Fibroblast of lung (primary cell): Measurements from ENCODE around the gene ITGA2. TPM values are rescaled to one million over a fixed set of nuclear protein-coding genes. Genes with fewer than 3 reads are reported as not detected.

Experiments
- DNase-seq, 2 donors: peaks; one replicate each; pipeline versions ENCODE4 v3.0.0 to v3.0.0-alpha.2; 2010; ENCODE audit warnings: low read depth in 2 of 2
- H2AFZ ChIP-seq: 2 replicates; pipeline ENCODE4 v1.5.1; 2012; ENCODE audit warnings: low read length, control low read depth, inconsistent platforms
- H3K27ac ChIP-seq: 2 replicates; pipeline ENCODE4 v1.5.1; 2011; ENCODE audit warnings: low read length, control low read depth; ENCODE audit not compliant: insufficient read depth
- H3K27me3 ChIP-seq: 2 replicates; pipeline ENCODE4 v1.5.1; 2011; ENCODE audit warnings: mild to moderate bottlenecking, low read length; ENCODE audit not compliant: control insufficient read depth, insufficient read depth
- H3K36me3 ChIP-seq: 2 replicates; pipeline ENCODE4 v1.5.1; 2011; ENCODE audit warnings: low read length; ENCODE audit not compliant: control insufficient read depth, insufficient read depth
- H3K4me1 ChIP-seq: 2 replicates; pipeline ENCODE4 v1.5.1; 2011; ENCODE audit warnings: low read length; ENCODE audit not compliant: control insufficient read depth, insufficient read depth; ENCODE audit errors: extremely low read depth
- H3K4me2 ChIP-seq: 2 replicates; pipeline ENCODE4 v1.5.1; 2011; ENCODE audit warnings: low read length, control low read depth; ENCODE audit not compliant: insufficient read depth; ENCODE audit errors: extremely low read depth
- H3K4me3 ChIP-seq, 4 experiments: fragments of 200-600 bp in 1 of 4; sonication (generic) in 1 of 4; replicated peaks in 1 of 4; 2 replicates each; pipeline ENCODE4 v1.5.1; 2011 to 2016; ENCODE audit warnings: low read length in 4 of 4, low read depth in 3 of 4, mild to moderate bottlenecking in 3 of 4, control low read depth in 2 of 4, inconsistent platforms in 1 of 4, mixed read lengths in 1 of 4; ENCODE audit not compliant: insufficient read depth in 1 of 4; ENCODE audit errors: control extremely low read depth in 1 of 4
- H3K79me2 ChIP-seq: 2 replicates; pipeline ENCODE4 v1.5.1; 2012; ENCODE audit warnings: mild to moderate bottlenecking, low read length, inconsistent platforms; ENCODE audit not compliant: control insufficient read depth, insufficient read depth
- H3K9ac ChIP-seq: 2 replicates; pipeline ENCODE4 v1.5.1; 2011; ENCODE audit warnings: mild to moderate bottlenecking, low read length, control low read depth; ENCODE audit not compliant: insufficient read depth
- H3K9me3 ChIP-seq: 2 replicates; pipeline ENCODE4 v1.5.1; 2012; ENCODE audit warnings: low read depth, low read length; ENCODE audit not compliant: control insufficient read depth, insufficient read depth
- H4K20me1 ChIP-seq: 2 replicates; pipeline ENCODE4 v1.5.1; 2011; ENCODE audit warnings: low read length; ENCODE audit not compliant: control insufficient read depth, insufficient read depth; ENCODE audit errors: extremely low read depth
- CTCF ChIP-seq, 2 donors: IDR thresholded peaks in 1 of 2; conservative IDR thresholded peaks in 1 of 2; 1 replicate in 1 of 2; 2 replicates in 1 of 2; pipeline ENCODE4 v1.5.1; 2011 to 2012; ENCODE audit warnings: low read length in 2 of 2, control low read depth in 1 of 2, inconsistent platforms in 1 of 2, low read depth in 1 of 2, mild to moderate bottlenecking in 1 of 2
- EZH2 ChIP-seq: IDR thresholded peaks from 2 replicates; pipeline ENCODE4 v1.5.1; 2012; ENCODE audit warnings: low read length, control low read depth, mild to moderate bottlenecking; ENCODE audit errors: missing control alignments
- polyA minus RNA-seq: library from RNA; depleted of rRNA, polyadenylated mRNA; stranded (reverse); fragments of >200 nt; gene quantifications from 2 replicates; pipeline ENCODE4 v1.2.3, GENCODE V29; 2011; ENCODE audit warnings: low replicate concordance
- polyA plus RNA-seq, 2 donors: library from polyadenylated mRNA; depleted of rRNA in 1 of 2; stranded (reverse) in 1 of 2; unstranded in 1 of 2; fragments of >200 nt; gene quantifications; 2 replicates each; pipeline ENCODE4 v1.2.1, GENCODE V29; 2011 to 2012; ENCODE audit warnings: missing spikeins in 1 of 2
- total RNA-seq: library from RNA; depleted of rRNA; stranded (reverse); fragments of >200 nt; gene quantifications from 2 replicates; pipeline ENCODE4 v1.2.1, GENCODE V29; 2014

Gene ITGA2
- 50.1 and 75.5 TPM in 2 replicates for total RNA-seq
- polyA plus RNA-seq, result 9.4 and 32.9 TPM in 2 replicates
- polyA plus RNA-seq (2012), result 6.2 and 20.8 TPM in 2 replicates
- polyA minus RNA-seq, result 15.9 and 34.7 TPM in 2 replicates

- H3K36me3 ChIP-seq, result no peaks in the 10 kb centered on the region
- H3K4me1 ChIP-seq, result peaks cover 8% of the 10 kb centered on the region
- H3K4me2 ChIP-seq, result peak within 1 kb of the TSS; percentile 82
- H3K27ac ChIP-seq, result peak within 1 kb of the TSS; percentile 44
- TF ChIP-seq CTCF (conservative IDR thresholded peaks at IDR 0.05 in 1 of 2, IDR thresholded peaks at IDR 0.05 in 1 of 2; ENCODE audit: low read depth in 1 of 2, low read length in 2 of 2) (no peak), EZH2 (no peak)
- no peaks in the 10 kb centered on the region for H3K9me3 ChIP-seq
- H3K4me3 ChIP-seq, result peak within 1 kb of the TSS; percentile 65 to 90 (median 78)
- H3K27me3 ChIP-seq, result no peaks in the 10 kb centered on the region
- DNase-seq, result peak; percentile 47 to 66
- H3K9ac ChIP-seq, result peak within 1 kb of the TSS; percentile 59
- H4K20me1 ChIP-seq, result no peaks in the 10 kb centered on the region
- H3K79me2 ChIP-seq, result peaks cover 47% of the 10 kb centered on the region
- peak within 1 kb of the TSS; percentile 80 for H2AFZ ChIP-seq
Observed at GRCh38 chr5:52989025-52989780, at the start of gene ITGA2. Gene ITGA2 (plus strand): TSS chr5:52989352. CDS start chr5:52989469, 117 bp downstream.

- no peak overlapping the region for H2AFZ ChIP-seq
- H4K20me1 ChIP-seq, result no peaks in the 10 kb centered on the region
- DNase-seq, result no peak
- no peak overlapping the region for H3K9ac ChIP-seq
- H3K9me3 ChIP-seq, result no peaks in the 10 kb centered on the region
- peaks cover 7% of the 10 kb centered on the region for H3K4me1 ChIP-seq
- no peak overlapping the region for H3K4me2 ChIP-seq
- no peaks in the 10 kb centered on the region for H3K79me2 ChIP-seq
- TF ChIP-seq EZH2, result no peak
- peak in 1 of 2 donors; percentile 19 for TF ChIP-seq CTCF (conservative IDR thresholded peaks at IDR 0.05 in 1 of 2, IDR thresholded peaks at IDR 0.05 in 1 of 2; ENCODE audit: low read depth in 1 of 2, low read length in 2 of 2)
- no peak overlapping the region for H3K27ac ChIP-seq
- H3K36me3 ChIP-seq, result no peaks in the 10 kb centered on the region
- no peak overlapping the region for H3K4me3 ChIP-seq
- no peaks in the 10 kb centered on the region for H3K27me3 ChIP-seq
Observed at GRCh38 chr5:52943285-52943684, 45.9 kb upstream of the ITGA2 start.

- Histone ChIP-seq H3K9ac (no peak overlapping the region), H3K9me3 (no peaks in the 10 kb centered on the region), H3K4me3 (no peak overlapping the region), H3K4me2 (no peak overlapping the region), H3K27ac (no peak overlapping the region), H3K4me1 (peaks cover 7% of the 10 kb centered on the region), H3K79me2 (no peaks in the 10 kb centered on the region), H3K36me3 (no peaks in the 10 kb centered on the region), H4K20me1 (no peaks in the 10 kb centered on the region), H3K27me3 (no peaks in the 10 kb centered on the region), H2AFZ (no peak overlapping the region)
- no peak for DNase-seq
- no peak for TF ChIP-seq EZH2
- no peak for TF ChIP-seq CTCF (conservative IDR thresholded peaks at IDR 0.05 in 1 of 2, IDR thresholded peaks at IDR 0.05 in 1 of 2; ENCODE audit: low read depth in 1 of 2, low read length in 2 of 2)
Observed at GRCh38 chr5:52943808-52944207, 45.3 kb upstream of the ITGA2 start.
